ENCODE data around the gene ATXN2L.
"Not testable (repeated sequence)": the region's sequence is repeated elsewhere in the genome, so short reads cannot be mapped to it uniquely, and the experiment has no call there.

Gene ATXN2L, protein sequence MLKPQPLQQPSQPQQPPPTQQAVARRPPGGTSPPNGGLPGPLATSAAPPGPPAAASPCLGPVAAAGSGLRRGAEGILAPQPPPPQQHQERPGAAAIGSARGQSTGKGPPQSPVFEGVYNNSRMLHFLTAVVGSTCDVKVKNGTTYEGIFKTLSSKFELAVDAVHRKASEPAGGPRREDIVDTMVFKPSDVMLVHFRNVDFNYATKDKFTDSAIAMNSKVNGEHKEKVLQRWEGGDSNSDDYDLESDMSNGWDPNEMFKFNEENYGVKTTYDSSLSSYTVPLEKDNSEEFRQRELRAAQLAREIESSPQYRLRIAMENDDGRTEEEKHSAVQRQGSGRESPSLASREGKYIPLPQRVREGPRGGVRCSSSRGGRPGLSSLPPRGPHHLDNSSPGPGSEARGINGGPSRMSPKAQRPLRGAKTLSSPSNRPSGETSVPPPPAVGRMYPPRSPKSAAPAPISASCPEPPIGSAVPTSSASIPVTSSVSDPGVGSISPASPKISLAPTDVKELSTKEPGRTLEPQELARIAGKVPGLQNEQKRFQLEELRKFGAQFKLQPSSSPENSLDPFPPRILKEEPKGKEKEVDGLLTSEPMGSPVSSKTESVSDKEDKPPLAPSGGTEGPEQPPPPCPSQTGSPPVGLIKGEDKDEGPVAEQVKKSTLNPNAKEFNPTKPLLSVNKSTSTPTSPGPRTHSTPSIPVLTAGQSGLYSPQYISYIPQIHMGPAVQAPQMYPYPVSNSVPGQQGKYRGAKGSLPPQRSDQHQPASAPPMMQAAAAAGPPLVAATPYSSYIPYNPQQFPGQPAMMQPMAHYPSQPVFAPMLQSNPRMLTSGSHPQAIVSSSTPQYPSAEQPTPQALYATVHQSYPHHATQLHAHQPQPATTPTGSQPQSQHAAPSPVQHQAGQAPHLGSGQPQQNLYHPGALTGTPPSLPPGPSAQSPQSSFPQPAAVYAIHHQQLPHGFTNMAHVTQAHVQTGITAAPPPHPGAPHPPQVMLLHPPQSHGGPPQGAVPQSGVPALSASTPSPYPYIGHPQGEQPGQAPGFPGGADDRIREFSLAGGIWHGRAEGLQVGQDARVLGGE

DNA sequence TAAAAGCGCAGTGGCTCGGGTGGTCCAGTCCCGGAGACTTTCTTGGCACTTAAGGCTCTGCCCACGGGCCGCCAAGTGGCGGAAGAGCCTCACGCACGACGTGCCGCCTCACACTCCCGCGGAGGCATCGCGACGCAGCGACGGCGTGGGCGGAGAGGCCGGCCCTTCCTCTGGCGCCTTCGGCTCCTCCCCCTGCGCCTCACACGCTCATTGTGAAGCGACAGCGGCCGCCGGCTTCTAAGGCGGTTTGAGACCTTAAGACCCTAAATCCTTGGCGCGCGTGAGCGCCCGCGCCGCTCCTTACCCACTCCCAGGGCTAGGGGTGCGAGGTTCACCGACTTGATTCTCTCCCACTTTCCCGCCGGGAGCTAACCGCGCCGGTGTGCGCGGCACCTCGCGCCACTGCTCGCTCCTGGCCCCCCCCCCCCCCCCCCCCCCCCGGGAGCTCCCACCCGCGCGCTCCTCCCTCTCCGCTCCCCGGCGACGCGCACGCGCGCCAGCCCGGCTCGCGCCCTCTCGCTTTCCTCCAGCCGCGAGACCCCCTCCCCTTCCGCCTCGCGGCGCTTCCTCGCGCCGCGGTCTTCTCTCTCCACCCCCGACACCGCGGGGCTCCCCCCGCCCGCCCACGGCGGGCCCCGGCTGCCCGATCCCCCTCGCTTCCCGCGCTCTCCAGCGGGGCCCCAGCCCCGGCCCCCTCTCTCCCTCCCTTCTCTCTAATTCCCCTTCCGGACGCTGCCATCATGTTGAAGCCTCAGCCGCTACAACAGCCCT is at the start of gene ATXN2L:
Gene ATXN2L (plus strand): TSS at position 480 of the 771 bp plus-strand sequence. CDS start 261 bp downstream, at position 741.
- peaks cover 37 to 49% of the 10 kb centered on the region in 2 donors for H3K36me3 Mint-ChIP-seq

DNA sequence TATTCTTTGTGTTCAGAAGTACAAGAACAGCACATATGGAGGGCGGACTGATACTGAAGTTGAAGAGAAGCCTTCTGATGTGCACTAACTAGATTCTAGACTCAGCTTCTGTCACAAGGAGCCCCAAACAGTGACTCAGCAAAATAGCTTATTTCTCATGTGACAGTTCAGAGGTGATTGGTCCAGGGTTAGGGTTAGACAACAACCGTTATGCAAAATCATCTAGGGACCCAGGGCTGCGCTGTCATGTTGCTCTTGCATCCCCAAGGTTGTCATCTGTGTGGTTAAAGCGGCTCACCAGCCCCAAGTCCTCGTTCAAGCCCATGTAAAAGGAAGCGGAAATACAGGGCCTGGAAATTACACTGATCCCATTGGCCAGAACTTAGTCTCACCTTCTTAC is 41.1 kb upstream of the ATXN2L start:
- H3K4me1 Mint-ChIP-seq; H3K9me3 Mint-ChIP-seq; H3K27ac Mint-ChIP-seq; H3K4me3 Mint-ChIP-seq; H3K36me3 Mint-ChIP-seq; H3K27me3 Mint-ChIP-seq; ATAC-seq (replicated peaks); DNase-seq: not testable (repeated sequence)

More for the DNA sequence above, at the start of gene ATXN2L:
- no peaks in the 10 kb centered on the region for H3K9me3 Mint-ChIP-seq
- peak within 1 kb of the TSS; percentile 96 to 99 for H3K4me3 Mint-ChIP-seq
- H3K4me1 Mint-ChIP-seq, result peaks cover 26 to 63% of the 10 kb centered on the region in 2 donors
- peak within 1 kb of the TSS; percentile 99 for H3K27ac Mint-ChIP-seq
- H3K27me3 Mint-ChIP-seq, result no peaks in the 10 kb centered on the region
- DNase-seq, result peak; percentile 91
- ATAC-seq (replicated peaks), result peak; percentile 52 to 62

DNA sequence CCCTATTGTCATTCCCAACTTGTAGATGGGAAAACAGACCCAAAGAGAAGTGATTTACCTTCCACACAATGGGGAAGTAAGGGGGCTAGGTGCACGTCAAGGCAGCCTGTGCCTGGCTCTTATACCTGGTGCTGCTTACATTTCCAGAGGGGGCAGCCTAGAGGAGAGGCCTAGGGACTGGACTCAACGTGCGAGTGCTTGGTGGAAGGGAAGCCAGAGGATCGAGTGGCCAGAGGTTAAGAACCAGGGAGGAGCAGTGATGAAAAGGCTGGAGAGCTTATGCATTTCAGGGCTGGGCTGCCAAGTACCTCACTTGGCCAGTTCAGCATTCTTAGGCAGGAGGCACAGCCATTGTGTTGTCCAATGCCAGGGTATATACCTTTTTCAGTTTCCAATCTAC is 40.4 kb upstream of the ATXN2L start:
- not testable (repeated sequence) for H3K36me3 Mint-ChIP-seq; H3K4me1 Mint-ChIP-seq; H3K27me3 Mint-ChIP-seq; DNase-seq; ATAC-seq (replicated peaks); H3K9me3 Mint-ChIP-seq; H3K4me3 Mint-ChIP-seq; H3K27ac Mint-ChIP-seq

DNA sequence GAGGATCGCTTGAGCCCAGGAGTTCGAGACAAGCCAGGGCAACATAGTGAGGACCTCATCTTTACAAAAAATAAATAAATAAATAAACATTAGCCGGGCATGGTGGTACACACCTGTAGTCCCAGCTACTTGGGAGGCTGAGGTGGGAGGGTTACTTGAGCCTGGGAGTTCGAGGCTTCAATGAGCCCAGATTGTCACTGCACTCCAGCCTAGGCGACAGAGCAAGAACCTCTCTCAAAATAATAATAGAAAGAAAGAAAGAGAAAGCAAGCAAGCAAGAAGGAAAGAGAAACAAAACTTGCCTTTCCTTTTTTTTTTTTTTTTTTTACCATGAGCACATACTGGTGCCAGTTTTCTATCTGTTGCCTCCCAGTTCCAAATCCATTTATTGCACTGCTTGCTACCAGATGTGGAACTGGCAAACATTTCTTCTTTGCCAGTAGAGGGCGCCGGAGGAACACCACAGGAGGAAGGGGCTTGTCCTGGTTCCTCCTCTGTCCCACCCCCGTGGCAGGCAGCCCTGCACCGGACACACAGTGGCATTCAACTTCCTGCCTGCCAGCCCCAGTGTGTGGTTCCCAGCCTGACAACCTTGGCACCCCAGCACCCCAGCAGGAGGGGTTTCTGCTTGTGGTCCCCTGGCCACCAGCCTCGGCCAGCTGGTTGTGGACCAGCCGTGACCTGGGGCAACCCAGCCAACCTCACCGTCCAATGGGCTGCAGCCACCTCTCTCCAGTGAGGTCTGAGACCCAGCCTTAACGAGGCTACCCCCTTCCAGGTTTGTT is 20.4 kb upstream of the ATXN2L start:
- peak; percentile 92 to 94 for ATAC-seq (replicated peaks)
- not testable (repeated sequence) for H3K4me1 Mint-ChIP-seq, H3K27ac Mint-ChIP-seq

DNA sequence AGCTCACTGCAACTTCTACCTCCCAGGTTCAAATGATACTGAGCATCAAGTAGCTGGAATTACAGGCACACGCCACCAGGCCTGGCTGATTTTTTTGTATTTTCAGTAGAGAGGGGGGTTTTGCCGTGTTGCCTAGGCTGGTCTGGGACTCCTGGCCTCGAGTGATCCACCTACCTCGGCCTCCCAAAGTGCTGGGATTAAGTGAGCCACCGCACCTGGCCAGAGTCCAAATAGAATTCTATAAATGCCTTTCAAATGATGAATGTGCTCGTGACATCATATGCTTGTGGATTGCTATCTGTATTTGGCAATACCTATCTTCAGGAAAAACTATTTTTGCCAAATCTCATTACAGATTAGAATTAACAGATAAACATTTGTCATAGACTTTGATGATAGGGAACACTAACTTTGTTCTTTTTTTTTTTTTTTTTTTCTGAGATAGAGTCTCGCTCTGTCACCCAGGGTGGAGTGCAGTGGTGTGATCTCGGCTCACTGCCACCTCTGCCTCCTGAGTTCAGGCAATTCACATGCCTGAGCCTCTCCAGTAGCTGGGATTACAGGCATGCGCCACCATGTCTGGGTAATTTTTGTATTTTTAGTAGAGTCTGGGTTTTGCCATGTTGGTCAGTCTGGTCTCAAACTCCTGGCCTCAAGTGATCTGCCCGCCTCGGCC is 15.2 kb upstream of the ATXN2L start:
- not testable (repeated sequence) for H3K4me3 Mint-ChIP-seq; ATAC-seq (replicated peaks); H3K4me1 Mint-ChIP-seq; H3K9me3 Mint-ChIP-seq; DNase-seq; H3K27ac Mint-ChIP-seq; H3K36me3 Mint-ChIP-seq; H3K27me3 Mint-ChIP-seq

More for the DNA sequence above, 20.4 kb upstream of the ATXN2L start:
- not testable (repeated sequence) for H3K27me3 Mint-ChIP-seq, H3K9me3 Mint-ChIP-seq, H3K36me3 Mint-ChIP-seq
- DNase-seq, result peak; percentile 52
- peak overlapping the region; percentile 81 to 83 for H3K4me3 Mint-ChIP-seq

DNA sequence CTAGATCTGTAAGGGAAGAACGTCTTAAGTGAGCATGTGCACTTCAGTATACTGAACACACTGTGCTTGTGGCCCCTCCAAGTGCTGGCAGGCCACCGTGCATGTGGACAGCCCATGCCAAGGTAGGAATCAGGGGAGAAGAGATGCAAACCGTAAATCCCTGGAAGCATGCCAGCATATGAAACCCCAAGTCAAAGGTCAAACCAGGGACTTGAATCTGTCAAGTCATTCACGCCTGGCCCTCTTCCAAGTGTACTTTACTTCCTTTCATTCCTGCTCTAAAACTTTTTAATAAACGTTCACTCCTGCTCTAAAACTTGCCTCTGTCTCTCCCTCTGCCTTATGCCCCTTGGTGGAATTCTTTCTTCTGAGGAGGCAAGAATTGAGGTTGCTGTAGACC is 2.8 kb upstream of the ATXN2L start:
- H3K4me1 Mint-ChIP-seq, result peaks cover 12 to 38% of the 10 kb centered on the region in 2 donors
- H3K27ac Mint-ChIP-seq, result peak overlapping the region; percentile 44
- H3K4me3 Mint-ChIP-seq, result no peak overlapping the region
- DNase-seq (no peak), ATAC-seq (replicated peaks) (no peak)
- H3K36me3 Mint-ChIP-seq, result peaks cover 21 to 33% of the 10 kb centered on the region in 2 donors
- H3K9me3 Mint-ChIP-seq, result no peaks in the 10 kb centered on the region
- H3K27me3 Mint-ChIP-seq, result no peaks in the 10 kb centered on the region

DNA sequence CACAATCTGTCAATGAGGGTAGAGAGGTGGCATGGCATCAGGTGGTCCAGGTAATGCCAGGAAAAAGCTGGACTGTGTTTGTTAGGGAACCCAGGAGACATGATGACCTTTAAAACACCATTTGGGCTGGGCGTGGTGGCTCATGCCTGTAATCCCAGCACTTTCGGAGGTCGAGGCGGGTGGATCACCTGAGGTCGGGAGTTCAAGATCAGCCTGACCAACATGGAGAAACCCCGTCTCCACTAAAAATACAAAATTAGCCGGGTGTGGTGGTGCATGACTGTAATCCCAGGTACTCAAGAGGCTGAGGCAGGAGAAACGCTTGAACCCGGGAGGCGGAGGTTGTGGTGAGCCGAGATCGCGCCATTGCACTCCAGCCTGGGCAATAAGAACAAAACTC is 2.3 kb upstream of the ATXN2L start:
- not testable (repeated sequence) for DNase-seq; H3K27me3 Mint-ChIP-seq; ATAC-seq (replicated peaks); H3K4me3 Mint-ChIP-seq; H3K9me3 Mint-ChIP-seq
- Mint-ChIP-seq H3K4me1 (peaks cover 16 to 43% of the 10 kb centered on the region in 2 donors), H3K27ac (peak overlapping the region; percentile 44), H3K36me3 (peaks cover 23 to 38% of the 10 kb centered on the region in 2 donors)

DNA sequence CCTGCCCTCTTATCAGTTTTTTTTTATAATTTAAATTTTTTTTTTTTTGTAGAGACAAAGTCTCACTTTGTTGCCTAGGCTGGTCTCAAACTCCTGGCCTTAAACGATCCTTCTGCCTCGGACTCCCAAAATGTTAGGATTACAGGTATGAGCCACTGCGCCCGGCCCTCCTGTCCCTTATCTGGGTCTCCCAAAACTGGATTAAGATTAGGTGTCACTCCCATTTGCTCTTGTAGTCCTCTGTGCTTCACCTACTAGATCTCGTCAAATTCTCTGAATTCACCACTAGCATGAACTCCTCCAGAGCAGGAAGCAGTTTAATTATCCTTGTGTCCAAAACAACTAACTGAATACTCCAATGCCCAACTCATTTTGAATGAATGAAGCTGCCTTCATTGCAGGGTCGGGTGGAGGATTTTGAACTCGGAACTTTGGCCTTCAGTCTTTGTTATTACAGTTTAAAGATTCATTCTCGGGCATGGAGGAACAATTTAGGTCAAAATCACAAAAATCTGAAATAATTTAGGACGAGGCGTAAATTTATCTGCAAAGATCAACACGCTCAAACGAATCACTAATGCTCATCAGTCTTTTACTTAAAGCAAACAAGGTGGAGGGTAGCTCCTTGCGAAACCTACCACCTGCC is 802 bp upstream of the ATXN2L start:
- no peaks in the 10 kb centered on the region for H3K27me3 Mint-ChIP-seq
- no peaks in the 10 kb centered on the region for H3K9me3 Mint-ChIP-seq
- H3K4me3 Mint-ChIP-seq, result peak overlapping the region; percentile 89 to 99
- peaks cover 26 to 58% of the 10 kb centered on the region in 2 donors for H3K4me1 Mint-ChIP-seq
- peak overlapping the region; percentile 96 for H3K27ac Mint-ChIP-seq
- no peak for DNase-seq
- H3K36me3 Mint-ChIP-seq, result peaks cover 33 to 44% of the 10 kb centered on the region in 2 donors
- ATAC-seq (replicated peaks), result no peak

DNA sequence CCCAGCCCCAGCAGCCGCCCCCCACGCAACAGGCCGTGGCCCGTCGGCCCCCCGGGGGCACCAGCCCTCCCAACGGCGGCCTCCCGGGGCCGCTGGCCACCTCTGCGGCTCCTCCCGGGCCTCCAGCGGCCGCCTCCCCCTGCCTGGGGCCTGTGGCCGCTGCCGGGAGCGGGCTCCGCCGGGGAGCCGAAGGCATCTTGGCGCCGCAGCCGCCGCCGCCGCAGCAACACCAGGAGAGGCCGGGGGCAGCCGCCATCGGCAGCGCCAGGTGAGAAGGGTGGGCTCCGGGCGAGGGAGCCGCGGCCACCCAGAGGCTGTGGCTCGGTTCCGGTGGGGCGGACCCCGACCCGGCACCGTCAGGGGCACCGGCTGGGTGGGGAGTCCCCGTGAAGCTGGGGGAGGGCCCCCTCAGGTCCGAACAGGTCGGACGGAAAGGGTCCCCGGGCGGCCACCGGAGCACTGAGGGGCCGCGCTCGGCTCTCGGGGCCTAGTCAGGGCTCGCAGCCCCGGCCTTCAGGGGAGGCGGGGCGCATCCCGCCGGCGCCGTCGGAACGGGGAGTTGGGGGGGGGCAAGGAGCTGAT is 583 bp downstream of the ATXN2L start:
- peak overlapping the region; percentile 99 for H3K27ac Mint-ChIP-seq
- peak in 1 of 2 donors; percentile 42 for ATAC-seq (replicated peaks)
- DNase-seq, result no peak
- no peaks in the 10 kb centered on the region for H3K27me3 Mint-ChIP-seq
- H3K4me1 Mint-ChIP-seq, result peaks cover 26 to 63% of the 10 kb centered on the region in 2 donors
- no peaks in the 10 kb centered on the region for H3K9me3 Mint-ChIP-seq
- H3K4me3 Mint-ChIP-seq, result peak overlapping the region; percentile 96 to 99
- peaks cover 37 to 54% of the 10 kb centered on the region in 2 donors for H3K36me3 Mint-ChIP-seq

DNA sequence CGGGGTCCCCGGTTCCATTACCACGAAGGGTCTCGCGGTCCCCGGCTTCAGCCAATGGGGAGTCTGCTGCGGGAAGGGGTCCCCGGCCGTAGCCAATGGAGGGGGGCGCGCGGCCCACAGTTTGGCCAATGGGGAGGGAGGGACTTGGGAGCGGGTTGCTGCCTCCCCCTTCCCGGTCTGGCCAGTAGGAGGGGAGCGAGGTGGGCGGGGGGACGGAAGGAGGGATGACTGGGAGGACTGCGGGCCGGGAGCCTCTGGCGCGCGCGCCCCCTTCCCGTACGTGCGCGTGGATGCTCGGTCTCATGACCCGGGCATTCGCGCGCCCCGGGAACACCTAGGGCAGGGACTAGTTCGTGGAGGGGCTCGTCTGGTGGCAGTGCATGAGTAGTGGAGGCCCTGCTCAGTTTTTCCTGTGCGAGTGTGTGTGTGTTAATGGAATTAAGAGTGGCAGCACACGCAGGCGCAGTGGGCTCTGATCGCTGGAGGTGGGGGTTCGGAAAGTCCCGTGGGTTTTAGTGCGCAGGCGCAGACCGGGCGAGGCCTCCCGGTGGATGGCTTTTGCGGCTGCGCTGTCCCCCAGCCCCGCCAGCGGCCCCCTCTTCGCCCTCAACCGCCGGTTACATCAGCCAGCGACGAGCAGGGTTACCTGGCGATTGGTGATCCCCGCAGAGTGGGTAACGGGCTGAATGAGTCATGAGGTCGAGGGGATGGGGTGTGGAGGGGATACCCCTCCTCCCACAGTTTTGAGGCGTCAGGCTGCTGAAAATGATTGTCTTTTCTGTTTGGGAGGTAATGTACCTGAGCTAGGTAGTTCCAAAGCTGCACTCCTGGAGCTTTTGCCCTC is 1.3 kb downstream of the ATXN2L start:
- Mint-ChIP-seq H3K4me1 (peaks cover 26 to 63% of the 10 kb centered on the region in 2 donors), H3K9me3 (no peaks in the 10 kb centered on the region), H3K27me3 (no peaks in the 10 kb centered on the region), H3K36me3 (peaks cover 41 to 54% of the 10 kb centered on the region in 2 donors), H3K4me3 (peak overlapping the region; percentile 96 to 99), H3K27ac (peak overlapping the region; percentile 99)
- peak; percentile 94 for DNase-seq
- peak; percentile 72 to 74 for ATAC-seq (replicated peaks)

DNA sequence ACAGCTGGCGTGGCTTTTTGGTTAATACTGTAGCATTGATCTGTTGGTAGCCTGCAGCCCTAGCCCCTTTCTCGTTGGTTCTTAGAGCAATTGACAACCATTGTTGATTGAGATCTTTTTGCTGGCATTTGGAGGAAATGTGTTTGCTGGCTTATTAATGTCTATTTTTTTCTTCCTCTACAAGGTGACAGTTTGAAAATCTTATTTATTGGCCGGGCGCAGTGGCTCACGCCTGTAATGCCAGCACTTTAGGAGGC is 1.8 kb downstream of the ATXN2L start:
- ATAC-seq (replicated peaks) (no peak), DNase-seq (no peak)
- H3K27ac Mint-ChIP-seq, result peak overlapping the region; percentile 99
- H3K36me3 Mint-ChIP-seq, result peaks cover 45 to 57% of the 10 kb centered on the region in 2 donors
- H3K9me3 Mint-ChIP-seq, result no peaks in the 10 kb centered on the region
- H3K27me3 Mint-ChIP-seq, result no peaks in the 10 kb centered on the region
- peaks cover 26 to 63% of the 10 kb centered on the region in 2 donors for H3K4me1 Mint-ChIP-seq
- H3K4me3 Mint-ChIP-seq, result peak overlapping the region; percentile 96 to 99
